ENCODE results near the gene PRM1.

PRM1 gene

DNA sequence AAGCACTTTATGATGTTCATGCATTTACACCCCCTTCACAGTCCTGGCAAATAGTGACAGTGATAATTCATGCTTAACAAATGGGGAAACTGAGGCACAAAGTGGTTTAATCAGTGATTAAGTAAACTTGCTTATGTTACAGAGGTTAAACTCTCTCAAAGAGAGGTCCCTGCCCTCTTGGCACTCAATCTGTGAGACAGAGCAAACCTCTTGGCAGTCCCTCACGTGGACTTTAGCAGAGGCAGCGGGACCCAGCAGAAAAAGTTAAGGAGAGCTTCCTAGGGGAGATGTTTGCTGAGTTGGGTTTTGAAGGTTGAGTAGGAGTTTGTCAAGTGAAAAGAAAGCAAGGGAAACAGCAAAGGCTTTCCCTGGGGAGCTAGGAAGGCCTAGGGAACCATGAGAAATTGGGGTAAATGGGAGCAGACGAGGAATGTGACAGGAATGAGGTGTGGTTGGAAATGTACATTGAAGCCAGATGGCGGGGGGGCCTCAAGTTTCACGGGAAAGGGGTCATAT is 35.9 kb downstream of the PRM1 start:
- CTCF ChIA-PET: interaction anchor here (1.3 to 1.7 kb wide), 2 partner anchors 10 kb away, joined by 5 to 7 read pairs; partner anchors contain the start of gene SOCS1
- no peak for DNase-seq (ENCODE audit: extremely low spot score)
- TF ChIP-seq, protein P1, sequence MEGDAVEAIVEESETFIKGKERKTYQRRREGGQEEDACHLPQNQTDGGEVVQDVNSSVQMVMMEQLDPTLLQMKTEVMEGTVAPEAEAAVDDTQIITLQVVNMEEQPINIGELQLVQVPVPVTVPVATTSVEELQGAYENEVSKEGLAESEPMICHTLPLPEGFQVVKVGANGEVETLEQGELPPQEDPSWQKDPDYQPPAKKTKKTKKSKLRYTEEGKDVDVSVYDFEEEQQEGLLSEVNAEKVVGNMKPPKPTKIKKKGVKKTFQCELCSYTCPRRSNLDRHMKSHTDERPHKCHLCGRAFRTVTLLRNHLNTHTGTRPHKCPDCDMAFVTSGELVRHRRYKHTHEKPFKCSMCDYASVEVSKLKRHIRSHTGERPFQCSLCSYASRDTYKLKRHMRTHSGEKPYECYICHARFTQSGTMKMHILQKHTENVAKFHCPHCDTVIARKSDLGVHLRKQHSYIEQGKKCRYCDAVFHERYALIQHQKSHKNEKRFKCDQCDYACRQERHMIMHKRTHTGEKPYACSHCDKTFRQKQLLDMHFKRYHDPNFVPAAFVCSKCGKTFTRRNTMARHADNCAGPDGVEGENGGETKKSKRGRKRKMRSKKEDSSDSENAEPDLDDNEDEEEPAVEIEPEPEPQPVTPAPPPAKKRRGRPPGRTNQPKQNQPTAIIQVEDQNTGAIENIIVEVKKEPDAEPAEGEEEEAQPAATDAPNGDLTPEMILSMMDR (IDR thresholded peaks at IDR 0.05; ENCODE audit: control extremely low read depth, extremely low read depth, low read depth, missing control alignments): no peak
- POLR2A ChIA-PET: interaction anchor here (0.6 to 1.9 kb wide), 2 partner anchors 10 to 229 kb away, joined by 4 to 7 read pairs; partner anchors contain the start of gene SOCS1

DNA sequence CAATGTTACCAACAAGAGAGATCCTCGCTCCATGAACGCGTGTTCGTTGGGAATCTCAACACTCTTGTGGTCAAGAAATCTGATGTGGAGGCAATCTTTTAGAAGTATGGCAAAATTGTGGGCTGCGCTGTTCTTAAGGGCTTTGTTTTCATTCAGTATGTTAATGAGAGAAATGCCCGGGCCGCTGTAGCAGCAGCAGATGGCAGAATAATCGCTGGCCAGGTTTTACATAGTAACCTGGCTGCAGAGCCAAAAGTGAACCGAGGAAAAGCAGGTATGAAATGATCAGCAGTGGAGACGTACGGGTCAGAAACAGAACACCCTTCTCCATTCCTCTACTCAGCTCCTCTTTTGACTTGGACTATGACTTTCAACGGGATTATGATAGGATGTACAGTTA is 38.5 kb downstream of the PRM1 start:
- ChIA-PET POLR2A (no interaction called here), CTCF (interaction anchor here (1.0 kb wide), 1 partner anchor 12 kb away, joined by 3 read pairs; no protein-coding TSS in a partner anchor)
- TF ChIP-seq, protein P1 (IDR thresholded peaks at IDR 0.05; ENCODE audit: control extremely low read depth, extremely low read depth, low read depth, missing control alignments): no peak
- no peak for DNase-seq (ENCODE audit: extremely low spot score)

DNA sequence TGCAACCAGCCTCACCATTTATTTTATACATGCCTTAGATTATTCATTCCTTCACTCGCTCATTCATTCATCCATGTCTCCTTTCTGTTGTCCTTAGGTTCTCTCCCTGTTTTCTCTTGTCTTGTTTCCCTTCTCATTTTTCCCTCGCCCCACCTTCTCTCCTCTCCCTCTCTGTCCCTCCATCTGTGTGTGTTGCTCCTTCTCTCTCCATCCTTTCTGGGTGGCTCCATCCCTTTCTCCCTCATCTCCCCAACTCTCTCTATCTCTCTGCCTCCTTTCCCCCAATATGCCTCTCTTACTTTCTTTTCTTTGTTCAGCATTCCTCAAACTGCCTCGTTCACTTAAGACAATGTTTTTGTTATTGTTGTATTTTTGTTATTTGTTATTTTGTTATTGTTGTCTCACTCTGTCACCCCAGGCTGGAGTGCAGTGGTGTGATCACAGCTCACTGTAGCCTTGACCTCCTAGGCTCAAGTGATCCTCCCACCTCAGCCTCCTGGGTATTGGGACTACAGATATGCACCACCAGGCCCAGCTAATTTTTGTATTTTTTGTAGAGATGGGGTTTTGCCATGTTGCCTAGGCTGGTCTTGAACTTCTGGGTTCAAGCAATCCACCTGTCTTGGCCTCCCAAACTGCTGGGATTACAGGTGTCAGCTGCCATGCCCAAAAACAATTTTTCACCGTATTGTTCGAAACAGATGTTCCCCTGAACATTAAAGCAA is 39.5 kb downstream of the PRM1 start:
- CTCF ChIA-PET: interaction anchor here (1.0 to 1.4 kb wide), 2 partner anchors 11 to 15 kb away, joined by 3 to 4 read pairs; partner anchors contain the start of gene SOCS1
- POLR2A ChIA-PET: interaction anchor here (1.2 kb wide), 1 partner anchor 14 kb away, joined by 6 read pairs; the partner anchor contains the start of gene SOCS1
- no peak for DNase-seq (ENCODE audit: extremely low spot score)
- TF ChIP-seq, protein P1 (IDR thresholded peaks at IDR 0.05; ENCODE audit: control extremely low read depth, extremely low read depth, low read depth, missing control alignments): no peak

DNA sequence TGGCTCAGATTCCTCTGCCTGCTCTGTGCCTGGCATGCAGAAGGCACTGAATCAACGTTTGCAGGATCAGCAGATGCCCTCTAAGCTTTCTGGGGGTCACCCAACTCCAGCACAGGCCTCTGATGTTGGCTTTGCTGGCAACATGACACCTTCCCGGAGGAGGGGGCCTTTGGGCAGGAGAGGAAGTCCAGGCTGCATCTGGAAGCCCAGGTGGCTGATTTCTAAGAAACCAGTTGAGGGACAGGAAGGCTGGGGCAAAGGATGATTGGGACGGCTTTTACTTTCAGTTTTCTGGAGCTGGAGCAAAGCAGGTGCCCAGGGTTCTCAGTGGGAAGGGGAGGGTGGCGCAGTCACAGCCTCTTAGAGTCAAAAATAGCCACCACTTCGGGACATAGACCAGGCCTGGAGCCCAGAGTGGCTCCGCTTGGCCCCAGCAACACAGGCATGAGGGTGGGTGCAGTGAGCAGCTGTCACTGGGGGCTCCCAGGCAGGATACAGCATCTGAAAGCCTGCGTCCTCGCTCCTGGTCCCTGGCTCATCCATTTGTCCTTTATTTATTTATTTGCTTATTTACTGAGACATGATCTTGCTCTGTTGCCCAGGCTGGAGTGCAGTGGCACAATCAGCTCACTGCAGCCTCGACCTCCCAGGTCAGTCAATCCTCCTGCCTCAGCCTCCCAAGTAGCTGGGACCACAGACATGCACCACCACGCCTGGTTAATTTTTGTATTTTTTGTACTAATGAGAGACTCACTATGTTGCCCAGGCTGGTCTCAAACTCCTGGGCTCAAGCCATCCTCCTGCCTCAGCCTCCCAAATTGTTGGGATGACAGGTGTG is 40.3 kb downstream of the PRM1 start:
- DNase-seq (ENCODE audit: extremely low spot score): no peak
- TF ChIP-seq, protein P1 (IDR thresholded peaks at IDR 0.05; ENCODE audit: control extremely low read depth, extremely low read depth, low read depth, missing control alignments): no peak
- CTCF ChIA-PET: interaction anchor here (1.1 to 1.4 kb wide), 2 partner anchors 15 to 291 kb away, joined by 3 to 4 read pairs; partner anchors contain the start of gene SOCS1
- POLR2A ChIA-PET: interaction anchor here (1.2 kb wide), 1 partner anchor 15 kb away, joined by 6 read pairs; the partner anchor contains the start of gene SOCS1

DNA sequence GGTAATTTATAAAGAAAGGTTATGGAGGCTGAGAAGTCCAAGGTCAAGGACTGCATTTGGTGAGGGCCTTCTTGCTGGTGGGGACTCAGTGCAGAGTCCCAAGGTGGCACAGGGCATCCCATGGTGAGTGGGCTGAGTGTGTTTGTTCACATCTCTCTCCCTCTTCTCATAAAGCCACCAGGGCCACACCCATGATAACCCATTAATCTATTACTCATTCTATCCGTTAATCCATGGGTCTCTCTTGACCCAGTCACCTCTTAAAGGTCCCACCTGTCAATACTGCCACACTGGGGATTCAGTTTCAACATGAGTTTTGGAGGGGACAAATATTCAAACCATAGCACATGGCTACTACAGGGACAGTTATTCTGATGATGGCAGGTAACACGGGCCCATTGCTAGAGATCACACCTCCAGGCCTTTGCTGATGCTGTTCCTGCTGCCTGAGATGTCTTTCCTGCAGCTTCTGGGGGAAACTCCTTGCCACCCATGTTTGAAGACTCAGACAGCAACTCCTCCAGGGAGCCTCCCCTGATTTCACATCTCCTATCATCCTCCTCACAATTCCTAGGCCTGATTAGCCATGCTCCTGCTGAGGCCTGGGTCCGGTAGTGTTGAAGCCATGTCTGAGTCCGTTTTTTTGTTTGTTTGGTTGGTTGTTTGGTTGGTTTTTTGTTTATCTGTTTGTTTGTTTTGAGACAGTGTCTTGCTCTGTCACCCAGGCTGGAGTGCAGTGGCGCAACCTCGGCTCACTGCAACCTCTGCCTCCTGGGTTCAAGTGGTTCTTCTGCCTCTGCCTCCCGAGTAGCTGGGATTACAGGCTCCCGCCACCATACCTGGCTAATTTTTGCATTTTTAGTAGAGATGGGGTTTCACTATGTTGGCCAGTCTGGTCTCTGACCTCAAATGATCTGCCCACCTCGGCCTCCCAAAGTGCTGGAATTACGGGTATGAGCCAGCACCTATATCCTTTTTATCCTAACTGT is 41.2 kb downstream of the PRM1 start:
- CTCF ChIA-PET: interaction anchor here (1.1 kb wide), 1 partner anchor 290 kb away, joined by 3 read pairs; no protein-coding TSS in a partner anchor
- DNase-seq (ENCODE audit: extremely low spot score): no peak
- POLR2A ChIA-PET: interaction anchor here (1.2 kb wide), 1 partner anchor 16 kb away, joined by 6 read pairs; the partner anchor contains the start of gene SOCS1
- TF ChIP-seq, protein P1 (IDR thresholded peaks at IDR 0.05; ENCODE audit: control extremely low read depth, extremely low read depth, low read depth, missing control alignments): no peak

Measured in GM10248 (cell line).